Activated naive CD4-positive, alpha-beta T cell treated with anti-CD3 and anti-CD28 coated beads for 36 hours (primary cell): ENCODE results near the gene MYBBP1A. TPM values are rescaled to one million over a fixed set of nuclear protein-coding genes. Genes with fewer than 3 reads are reported as not detected.

ENCODE experiments used
- CTCF ChIA-PET: fragments of 350-600 bp; sonication (Branson Sonifier 250); formaldehyde crosslinking; loops from one replicate; lab custom pipeline; 2021; ENCODE audit warnings: antibody characterized with exemption; lab: Charles Lee
- DNase-seq: peaks from one replicate; pipeline ENCODE4 v3.0.0-alpha.2; 2020
- H3K27ac Mint-ChIP-seq: one replicate; pipeline ENCODE4 v1.8.0; 2021; ENCODE audit warnings: mild to moderate bottlenecking, mixed read lengths
- H3K27me3 Mint-ChIP-seq: one replicate; pipeline ENCODE4 v1.8.0; 2021; ENCODE audit warnings: low read depth, mixed read lengths
- H3K36me3 Mint-ChIP-seq: one replicate; pipeline ENCODE4 v1.8.0; 2021; ENCODE audit warnings: low read depth, mixed read lengths
- H3K4me1 Mint-ChIP-seq: one replicate; pipeline ENCODE4 v1.8.0; 2021; ENCODE audit warnings: low read depth, mixed read lengths
- H3K4me3 Mint-ChIP-seq: one replicate; pipeline ENCODE4 v1.8.0; 2021; ENCODE audit warnings: mild to moderate bottlenecking, moderate library complexity, mixed read lengths
- H3K9me3 Mint-ChIP-seq: one replicate; pipeline ENCODE4 v1.8.0; 2021; ENCODE audit warnings: mixed read lengths
- intact Hi-C: fragments of 100-400 bp; cut with micrococcal nuclease; formaldehyde crosslinking; loops from one replicate; pipeline ENCODE4 v1.15.1; 2023
- total RNA-seq, 2 experiments: library from RNA; stranded (reverse); gene quantifications; one replicate each; pipeline ENCODE4 v1.2.3, GENCODE V29; 2021

Gene MYBBP1A
- total RNA-seq, 2 experiments from 2014 or later: 73.7 to 80.7 TPM

DNA sequence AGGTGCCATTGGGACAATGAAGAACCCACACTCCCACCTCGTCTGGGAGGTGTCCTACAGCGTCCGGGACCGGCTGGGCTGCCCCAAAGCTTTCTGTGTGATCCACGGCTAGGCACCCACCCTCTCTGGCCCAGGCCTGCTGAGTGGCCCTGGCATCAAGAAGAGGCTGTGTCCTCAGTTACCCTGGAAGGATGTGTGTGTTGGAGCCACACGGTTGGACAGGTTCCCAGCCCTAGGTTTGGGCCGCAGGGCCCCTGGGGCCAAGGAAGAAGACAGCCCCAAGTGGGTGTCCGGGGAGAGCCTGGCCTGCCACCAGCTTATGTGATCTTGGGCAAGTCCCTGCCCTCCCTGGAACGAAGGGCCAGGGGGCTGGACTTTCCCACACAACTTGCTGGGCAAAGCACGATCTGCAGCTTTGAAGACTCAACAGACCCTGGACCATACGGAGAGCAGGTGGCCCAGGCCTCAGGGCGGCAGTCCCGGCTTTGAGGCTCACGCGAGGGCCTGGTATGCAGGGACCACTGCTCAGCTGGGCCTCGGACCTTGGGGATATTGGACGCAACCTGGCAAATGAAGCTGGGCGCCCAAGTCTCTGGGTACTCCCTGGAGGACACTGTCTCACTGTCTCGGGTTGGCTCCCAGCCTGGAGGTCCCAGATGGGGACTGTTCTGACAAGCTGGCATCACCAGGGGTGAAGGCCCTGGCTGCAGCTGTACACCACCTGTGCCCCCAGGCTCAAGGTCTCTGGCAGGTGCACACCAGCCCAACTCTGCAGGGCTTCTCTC, 17.5 kb downstream of the MYBBP1A start:
- Mint-ChIP-seq H3K27ac (no peak overlapping the region), H3K9me3 (no peaks in the 10 kb centered on the region), H3K4me1 (peaks cover 2% of the 10 kb centered on the region), H3K27me3 (peaks cover 3% of the 10 kb centered on the region), H3K36me3 (peaks cover 4% of the 10 kb centered on the region), H3K4me3 (no peak overlapping the region)
- intact Hi-C loops: no loop called here
- CTCF ChIA-PET: no interaction called here
- no peak for DNase-seq

DNA sequence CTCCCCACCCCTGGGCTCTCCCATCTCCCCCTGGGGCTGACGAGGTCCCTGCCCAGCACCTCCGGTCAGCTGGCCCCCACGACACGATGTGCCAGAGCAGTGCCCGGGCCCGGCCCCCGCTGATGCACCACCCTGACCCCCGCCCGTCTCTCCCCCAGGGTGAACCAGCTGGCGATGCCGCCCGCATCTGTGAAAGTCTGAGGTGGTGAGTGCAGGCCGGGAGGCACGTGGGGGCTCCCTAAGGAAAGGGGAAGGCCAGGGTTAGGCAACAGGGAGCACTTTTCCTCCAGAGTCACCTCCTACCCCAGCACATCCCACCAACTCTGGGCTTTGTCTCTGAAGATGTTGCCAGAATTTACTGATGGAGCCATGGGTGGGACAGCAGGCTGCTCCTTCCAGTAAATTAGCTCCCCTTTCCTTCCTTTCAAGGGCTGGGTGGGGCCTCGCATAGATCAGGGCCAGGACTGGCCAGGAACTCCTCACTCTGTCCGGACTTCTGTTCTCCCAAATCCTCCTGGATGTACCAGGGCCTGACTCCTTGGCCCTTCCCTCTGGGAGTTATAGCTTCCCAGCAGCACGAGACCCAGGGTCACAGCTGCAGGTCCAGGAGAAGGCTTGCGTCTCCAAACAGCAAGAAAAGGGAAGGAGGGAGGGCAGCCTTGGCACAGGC, 18.3 kb downstream of the MYBBP1A start:
- H3K9me3 Mint-ChIP-seq: no peaks in the 10 kb centered on the region
- peaks cover 2% of the 10 kb centered on the region for H3K4me1 Mint-ChIP-seq
- DNase-seq: no peak
- CTCF ChIA-PET: interaction anchor here (0.6 kb wide), 1 partner anchor 19 kb away, joined by 3 read pairs; no protein-coding TSS in a partner anchor
- H3K36me3 Mint-ChIP-seq: no peaks in the 10 kb centered on the region
- no peak overlapping the region for H3K4me3 Mint-ChIP-seq
- H3K27me3 Mint-ChIP-seq: peaks cover 7% of the 10 kb centered on the region
- intact Hi-C loops: no loop called here
- H3K27ac Mint-ChIP-seq: no peak overlapping the region

DNA sequence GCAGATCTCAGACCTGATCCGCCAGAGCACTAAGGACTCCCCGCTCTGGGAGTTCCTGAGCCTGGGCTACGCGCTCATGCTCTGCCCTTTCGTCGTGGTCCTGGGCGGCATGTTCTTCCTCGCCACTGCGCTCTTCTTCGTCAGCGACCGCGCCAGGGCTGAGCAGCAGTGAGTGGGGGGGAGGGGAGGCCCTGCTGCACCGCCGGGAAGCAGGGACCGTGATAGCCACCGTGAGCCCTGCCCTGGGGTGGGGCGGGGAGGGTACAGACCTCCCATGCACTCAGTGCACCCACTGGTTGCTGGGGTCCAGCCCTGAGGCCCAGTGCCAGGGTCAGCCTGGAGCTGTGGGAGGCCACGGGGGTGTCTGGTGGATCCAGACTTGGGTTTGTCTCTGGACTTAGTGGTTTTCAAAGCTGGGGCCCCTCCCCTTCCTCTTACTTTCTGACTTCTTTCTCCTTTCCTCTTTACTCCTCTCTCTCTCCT, 18.9 kb downstream of the MYBBP1A start:
- H3K27me3 Mint-ChIP-seq: peaks cover 7% of the 10 kb centered on the region
- DNase-seq: no peak
- CTCF ChIA-PET: interaction anchor here (0.6 kb wide), 1 partner anchor 19 kb away, joined by 3 read pairs; no protein-coding TSS in a partner anchor
- H3K4me1 Mint-ChIP-seq: peaks cover 2% of the 10 kb centered on the region
- intact Hi-C loops: no loop called here
- no peaks in the 10 kb centered on the region for H3K36me3 Mint-ChIP-seq
- H3K27ac Mint-ChIP-seq: no peak overlapping the region
- H3K9me3 Mint-ChIP-seq: no peaks in the 10 kb centered on the region
- no peak overlapping the region for H3K4me3 Mint-ChIP-seq

- H3K27ac Mint-ChIP-seq: no peak overlapping the region
- peaks cover 2% of the 10 kb centered on the region for H3K4me1 Mint-ChIP-seq
- H3K27me3 Mint-ChIP-seq: peaks cover 7% of the 10 kb centered on the region
- H3K4me3 Mint-ChIP-seq: no peak overlapping the region
- intact Hi-C loops: no loop called here
- no peaks in the 10 kb centered on the region for H3K36me3 Mint-ChIP-seq
- CTCF ChIA-PET: no interaction called here
- no peaks in the 10 kb centered on the region for H3K9me3 Mint-ChIP-seq
- no peak for DNase-seq
Observed at GRCh38 chr17:4535667-4536258, 19.4 kb downstream of the MYBBP1A start.

GRCh38 chr17:4534928-4535666, 20.1 kb downstream of the MYBBP1A start:
- H3K36me3 Mint-ChIP-seq: no peaks in the 10 kb centered on the region
- DNase-seq: no peak
- peaks cover 7% of the 10 kb centered on the region for H3K27me3 Mint-ChIP-seq
- H3K9me3 Mint-ChIP-seq: no peaks in the 10 kb centered on the region
- H3K27ac Mint-ChIP-seq: no peak overlapping the region
- H3K4me3 Mint-ChIP-seq: no peak overlapping the region
- CTCF ChIA-PET: no interaction called here
- peaks cover 2% of the 10 kb centered on the region for H3K4me1 Mint-ChIP-seq
- intact Hi-C loops: no loop called here

- intact Hi-C loops: no loop called here
- peaks cover 7% of the 10 kb centered on the region for H3K27me3 Mint-ChIP-seq
- H3K4me3 Mint-ChIP-seq: no peak overlapping the region
- CTCF ChIA-PET: no interaction called here
- H3K4me1 Mint-ChIP-seq: peaks cover 2% of the 10 kb centered on the region
- H3K27ac Mint-ChIP-seq: no peak overlapping the region
- no peaks in the 10 kb centered on the region for H3K36me3 Mint-ChIP-seq
- no peaks in the 10 kb centered on the region for H3K9me3 Mint-ChIP-seq
- DNase-seq: no peak
Observed at GRCh38 chr17:4534515-4534914, 20.7 kb downstream of the MYBBP1A start.

- Mint-ChIP-seq H3K27ac (no peak overlapping the region), H3K4me3 (no peak overlapping the region), H3K9me3 (no peaks in the 10 kb centered on the region), H3K27me3 (peaks cover 7% of the 10 kb centered on the region), H3K4me1 (peaks cover 2% of the 10 kb centered on the region), H3K36me3 (no peaks in the 10 kb centered on the region)
- intact Hi-C loops: no loop called here
- DNase-seq: no peak
- CTCF ChIA-PET: no interaction called here
Observed at GRCh38 chr17:4533523-4534504, 21.4 kb downstream of the MYBBP1A start.

- no peak overlapping the region for H3K4me3 Mint-ChIP-seq
- H3K27ac Mint-ChIP-seq: no peak overlapping the region
- no peaks in the 10 kb centered on the region for H3K36me3 Mint-ChIP-seq
- CTCF ChIA-PET: interaction anchor here (0.5 kb wide), 1 partner anchor 318 kb away, joined by 7 read pairs; no protein-coding TSS in a partner anchor
- peaks cover 7% of the 10 kb centered on the region for H3K27me3 Mint-ChIP-seq
- H3K4me1 Mint-ChIP-seq: peaks cover 2% of the 10 kb centered on the region
- no peaks in the 10 kb centered on the region for H3K9me3 Mint-ChIP-seq
- intact Hi-C loops: no loop called here
- no peak for DNase-seq
Observed at GRCh38 chr17:4532860-4533522, 22.2 kb downstream of the MYBBP1A start.

- no peak for DNase-seq
- H3K9me3 Mint-ChIP-seq: no peaks in the 10 kb centered on the region
- H3K4me3 Mint-ChIP-seq: no peak overlapping the region
- H3K4me1 Mint-ChIP-seq: peaks cover 2% of the 10 kb centered on the region
- no peaks in the 10 kb centered on the region for H3K36me3 Mint-ChIP-seq
- intact Hi-C loops: no loop called here
- CTCF ChIA-PET: interaction anchor here (0.5 kb wide), 1 partner anchor 317 kb away, joined by 7 read pairs; no protein-coding TSS in a partner anchor
- peaks cover 7% of the 10 kb centered on the region for H3K27me3 Mint-ChIP-seq
- no peak overlapping the region for H3K27ac Mint-ChIP-seq
Observed at GRCh38 chr17:4531988-4532736, 23.0 kb downstream of the MYBBP1A start.

DNA sequence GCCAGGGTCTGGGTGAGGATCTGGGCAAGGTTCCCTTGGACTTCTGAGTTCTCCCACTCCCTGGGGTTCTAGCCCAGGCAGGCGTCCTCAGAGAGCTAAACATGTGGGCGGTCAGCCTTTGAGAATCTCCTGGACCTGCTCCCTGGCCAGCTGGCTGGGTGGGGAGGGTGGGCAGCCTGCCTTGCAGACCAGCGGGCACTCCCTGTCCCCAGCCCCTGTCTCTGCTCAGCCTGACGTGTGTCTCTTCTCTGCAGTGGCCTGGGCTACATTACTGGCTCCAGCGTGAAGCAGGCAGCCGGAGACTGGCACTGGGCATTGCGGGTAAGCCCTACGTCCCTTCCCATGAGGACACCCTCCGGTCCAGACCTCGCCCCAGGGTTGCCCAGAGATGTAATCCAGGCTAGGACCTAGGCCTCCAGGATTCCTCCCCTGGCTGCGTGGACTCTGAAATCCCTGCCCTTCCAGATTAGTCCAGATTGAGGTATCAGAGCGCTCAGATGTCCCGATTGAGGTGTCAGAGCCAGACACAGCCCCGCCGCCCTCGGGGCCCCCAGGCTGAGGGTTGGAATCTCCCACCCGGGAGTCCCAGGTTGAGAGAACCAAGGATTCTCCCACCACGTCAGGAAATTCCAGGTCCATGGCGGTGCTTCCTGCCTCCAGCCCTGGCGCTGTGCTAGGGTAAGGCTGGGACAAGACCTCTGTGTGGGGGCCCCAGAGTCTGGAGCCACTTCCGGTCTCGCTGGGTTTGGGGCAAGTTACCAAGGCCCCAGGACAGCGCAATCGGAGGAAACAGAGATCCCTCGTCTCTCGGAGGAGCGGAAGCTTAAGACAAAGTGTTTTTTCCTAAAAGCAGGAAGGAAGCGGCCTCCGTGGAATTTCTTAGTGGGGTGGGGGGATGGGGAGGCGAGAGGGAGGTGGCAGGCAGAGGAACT, 24.1 kb downstream of the MYBBP1A start:
- no peak overlapping the region for H3K4me3 Mint-ChIP-seq
- H3K36me3 Mint-ChIP-seq: no peaks in the 10 kb centered on the region
- CTCF ChIA-PET: no interaction called here
- peaks cover 7% of the 10 kb centered on the region for H3K27me3 Mint-ChIP-seq
- intact Hi-C loops: no loop called here
- H3K27ac Mint-ChIP-seq: no peak overlapping the region
- H3K9me3 Mint-ChIP-seq: no peaks in the 10 kb centered on the region
- peaks cover 2% of the 10 kb centered on the region for H3K4me1 Mint-ChIP-seq
- no peak for DNase-seq
